Measurements from ENCODE around the gene SLC1A1.

DNA sequence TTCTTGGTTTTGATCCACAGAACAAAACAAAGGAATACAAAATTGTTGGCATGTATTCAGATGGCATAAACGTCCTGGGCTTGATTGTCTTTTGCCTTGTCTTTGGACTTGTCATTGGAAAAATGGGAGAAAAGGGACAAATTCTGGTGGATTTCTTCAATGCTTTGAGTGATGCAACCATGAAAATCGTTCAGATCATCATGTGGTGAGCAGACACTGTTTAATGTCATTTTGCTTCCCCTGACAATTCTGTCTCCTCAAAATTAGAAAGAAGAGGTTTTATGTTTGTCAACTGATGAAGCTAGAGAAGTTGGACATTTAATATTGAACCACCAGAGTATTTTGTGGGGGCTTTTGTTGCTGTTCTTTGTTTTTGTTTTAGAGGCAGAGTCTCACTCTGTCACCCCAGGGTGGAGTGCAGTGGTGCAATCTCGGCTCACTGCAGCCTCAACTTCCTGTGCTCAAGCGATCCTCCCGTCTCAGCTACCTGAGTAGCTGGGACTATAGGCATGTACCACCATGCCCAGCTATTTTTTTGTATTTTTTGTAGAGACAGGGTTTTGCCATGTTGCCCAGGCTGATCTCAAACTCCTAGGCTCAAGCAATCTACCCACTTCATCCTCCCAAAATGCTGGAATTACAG, 82.0 kb downstream of the SLC1A1 start:
- TF ChIP-seq, protein P1, sequence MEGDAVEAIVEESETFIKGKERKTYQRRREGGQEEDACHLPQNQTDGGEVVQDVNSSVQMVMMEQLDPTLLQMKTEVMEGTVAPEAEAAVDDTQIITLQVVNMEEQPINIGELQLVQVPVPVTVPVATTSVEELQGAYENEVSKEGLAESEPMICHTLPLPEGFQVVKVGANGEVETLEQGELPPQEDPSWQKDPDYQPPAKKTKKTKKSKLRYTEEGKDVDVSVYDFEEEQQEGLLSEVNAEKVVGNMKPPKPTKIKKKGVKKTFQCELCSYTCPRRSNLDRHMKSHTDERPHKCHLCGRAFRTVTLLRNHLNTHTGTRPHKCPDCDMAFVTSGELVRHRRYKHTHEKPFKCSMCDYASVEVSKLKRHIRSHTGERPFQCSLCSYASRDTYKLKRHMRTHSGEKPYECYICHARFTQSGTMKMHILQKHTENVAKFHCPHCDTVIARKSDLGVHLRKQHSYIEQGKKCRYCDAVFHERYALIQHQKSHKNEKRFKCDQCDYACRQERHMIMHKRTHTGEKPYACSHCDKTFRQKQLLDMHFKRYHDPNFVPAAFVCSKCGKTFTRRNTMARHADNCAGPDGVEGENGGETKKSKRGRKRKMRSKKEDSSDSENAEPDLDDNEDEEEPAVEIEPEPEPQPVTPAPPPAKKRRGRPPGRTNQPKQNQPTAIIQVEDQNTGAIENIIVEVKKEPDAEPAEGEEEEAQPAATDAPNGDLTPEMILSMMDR (conservative IDR thresholded peaks at IDR 0.05; ENCODE audit: low read length): no peak
- TF ChIP-seq EZH2phosphoT487 (IDR thresholded peaks at IDR 0.05; ENCODE audit: borderline replicate concordance, low read depth, low read length): no peak
